Stimulated activated CD4-positive, alpha-beta T cell treated with anti-CD3 and anti-CD28 coated beads, Interleukin-15, amount 100 ng/mL, for 1 hour (primary cell): Measurements from ENCODE around the gene KDM5B.
"Not testable (repeated sequence)": the region's sequence is repeated elsewhere in the genome, so short reads cannot be mapped to it uniquely, and the experiment has no call there.

ENCODE experiments used
- DNase-seq, 2 donors: peaks; one replicate each; pipeline ENCODE4 v3.0.0-alpha.2; 2020; ENCODE audit warnings: low read depth in 1 of 2, low spot score in 1 of 2

KDM5B gene

DNA sequence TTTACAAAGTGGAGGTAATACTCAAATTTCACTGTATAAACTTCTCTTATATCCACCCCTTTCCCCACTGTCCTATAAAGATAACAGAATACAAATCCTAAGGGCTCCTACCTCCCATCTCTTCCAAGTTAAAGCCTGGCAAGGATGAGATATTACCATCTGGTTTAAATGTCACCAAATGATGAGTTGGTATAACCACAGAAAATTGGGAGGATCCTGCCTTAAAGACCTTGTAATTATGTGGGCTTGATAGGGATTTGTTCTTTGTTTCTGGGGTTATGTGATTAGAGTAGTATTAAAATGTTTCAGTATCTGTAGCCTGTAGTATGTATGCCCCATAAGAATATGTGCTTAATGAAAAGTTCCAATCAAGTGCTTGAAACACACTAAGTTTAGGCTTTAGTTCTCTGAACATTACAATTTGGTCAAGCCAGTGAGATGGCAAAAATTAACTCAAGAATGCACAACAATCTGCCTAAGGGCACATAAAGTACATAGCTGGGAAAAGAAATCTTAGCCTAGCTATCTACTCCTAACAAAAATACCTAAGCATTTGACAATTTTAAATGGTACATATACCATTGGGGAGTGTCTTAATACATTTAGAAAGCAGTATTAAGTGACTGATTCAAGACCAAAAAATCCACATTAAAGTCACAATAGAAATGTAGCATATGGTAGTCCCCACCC lies 14.0 kb downstream of the KDM5B start:
- no peak for DNase-seq

GRCh38 chr1:202791077-202791747 lies 17.0 kb downstream of the KDM5B start:
- DNase-seq: no peak

DNA sequence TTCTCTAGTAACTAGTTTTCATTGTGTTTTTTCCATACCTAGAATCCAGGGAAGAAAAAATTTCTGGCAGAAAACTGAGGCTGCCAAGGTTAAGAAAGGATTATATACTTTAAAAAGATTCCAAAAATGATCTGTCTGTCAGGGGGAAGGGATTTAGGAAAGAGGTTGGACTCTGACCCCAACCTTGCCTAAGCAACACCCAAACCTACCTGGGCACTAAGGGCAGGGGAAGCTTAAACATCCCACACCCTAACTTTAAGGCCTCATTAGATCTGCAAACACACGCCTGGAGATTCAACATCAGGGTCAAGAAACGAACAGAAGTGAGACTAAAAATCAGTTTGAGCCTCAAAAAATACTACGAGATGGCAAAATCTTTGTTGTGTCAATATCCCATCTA lies 19.4 kb downstream of the KDM5B start:
- no peak for DNase-seq

- no peak for DNase-seq
Measured at GRCh38 chr1:202786804-202787203, 21.4 kb downstream of the KDM5B start.

DNA sequence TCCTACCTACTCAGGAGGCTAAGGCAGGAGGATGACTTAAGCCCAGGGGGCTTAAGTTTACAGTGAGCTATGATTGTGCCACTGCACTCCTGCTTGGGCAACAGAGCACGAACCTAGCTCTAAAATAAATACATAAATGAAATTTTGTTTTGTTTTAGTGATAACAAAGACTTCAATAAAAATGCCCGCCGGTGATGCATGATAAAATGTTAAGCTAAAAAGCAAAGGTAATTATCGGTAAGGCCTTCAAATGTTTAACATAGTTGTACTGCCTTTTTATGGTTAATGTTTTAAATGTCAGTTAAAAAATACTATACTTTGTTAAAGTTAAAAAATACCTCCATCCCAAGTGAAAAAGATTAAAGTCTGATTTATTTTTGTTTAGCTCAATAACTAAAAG lies 27.0 kb downstream of the KDM5B start:
- no peak for DNase-seq

DNA sequence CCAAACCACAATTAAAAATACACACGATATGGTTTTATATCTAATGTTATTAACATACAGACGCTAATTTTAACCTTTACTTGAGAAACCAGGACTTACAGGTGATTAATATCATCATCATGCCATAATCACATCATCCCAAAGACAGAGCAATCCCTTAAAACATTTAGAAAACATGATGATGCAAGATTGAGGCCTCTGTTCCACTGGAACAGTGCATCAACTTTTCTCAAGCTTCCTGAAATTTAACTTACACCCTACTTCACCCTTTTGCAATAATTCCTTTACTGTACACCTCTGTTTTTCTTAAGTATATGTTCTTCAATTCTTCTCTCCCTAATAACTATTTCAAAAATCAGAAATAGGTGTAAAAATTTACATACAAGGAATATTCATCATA lies 38.1 kb downstream of the KDM5B start:
- DNase-seq: no peak

DNA sequence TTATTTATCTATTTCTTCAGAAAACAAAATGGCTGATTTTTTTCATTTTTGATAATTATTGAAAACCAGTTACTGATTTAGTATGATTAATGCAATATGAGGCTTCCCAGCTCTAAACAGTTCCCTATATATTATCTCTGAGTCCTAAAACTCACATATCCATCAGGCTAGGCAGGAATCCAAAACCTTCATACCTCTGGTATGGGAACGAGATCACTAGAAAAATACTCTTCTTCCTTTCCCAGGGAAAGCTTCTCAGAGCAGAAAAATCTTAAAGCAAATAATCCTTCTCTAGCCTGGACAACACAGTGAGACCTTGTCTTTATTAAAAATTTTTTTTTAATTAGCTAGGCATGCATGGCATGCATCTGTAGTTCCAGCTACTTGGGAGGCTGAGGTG lies 42.5 kb downstream of the KDM5B start:
- no peak for DNase-seq

- DNase-seq: no peak
Measured at GRCh38 chr1:202762019-202762418, 46.2 kb downstream of the KDM5B start.

DNA sequence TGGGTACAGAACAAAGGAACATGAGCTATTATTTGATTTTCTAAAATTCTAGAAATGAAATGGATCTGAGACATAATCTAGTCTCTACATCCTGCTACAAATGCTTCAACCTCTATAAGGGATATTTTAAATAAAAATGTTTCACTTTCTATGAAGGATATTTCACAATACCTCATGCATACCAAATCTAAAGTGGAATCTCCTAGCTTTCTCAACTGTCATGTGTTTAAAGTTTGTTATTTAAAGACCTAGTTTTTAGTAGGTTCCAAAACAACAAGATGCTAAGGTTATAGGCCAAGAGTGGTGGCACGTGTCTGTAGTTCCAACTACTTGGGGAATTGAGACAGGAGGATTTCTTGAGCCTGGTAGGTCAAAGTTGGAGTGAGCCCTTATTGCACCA lies 47.6 kb downstream of the KDM5B start:
- no peak for DNase-seq

DNA sequence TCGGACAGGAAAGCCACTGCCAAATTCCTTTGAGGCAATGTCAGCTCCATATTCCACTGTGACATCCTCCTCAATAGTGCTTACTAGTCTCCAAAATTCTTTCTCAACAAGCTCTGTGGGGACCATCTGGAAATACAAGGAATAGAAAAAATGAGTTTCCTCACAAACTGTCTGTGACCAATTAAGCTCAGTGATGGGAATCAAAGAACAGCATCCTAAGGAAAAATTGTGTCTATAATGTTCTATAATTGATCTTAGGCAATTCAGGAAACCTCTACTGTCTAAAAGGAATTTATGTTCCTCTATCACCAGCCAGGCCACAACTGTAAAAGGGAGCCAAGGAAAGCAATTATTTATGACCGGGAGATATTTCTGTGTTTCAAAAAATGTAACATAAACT lies 51.8 kb downstream of the KDM5B start:
- DNase-seq: no peak

- DNase-seq: no peak
Measured at GRCh38 chr1:202754293-202754692, 53.9 kb downstream of the KDM5B start.

GRCh38 chr1:202752774-202753173 lies 55.4 kb downstream of the KDM5B start:
- DNase-seq: no peak

DNA sequence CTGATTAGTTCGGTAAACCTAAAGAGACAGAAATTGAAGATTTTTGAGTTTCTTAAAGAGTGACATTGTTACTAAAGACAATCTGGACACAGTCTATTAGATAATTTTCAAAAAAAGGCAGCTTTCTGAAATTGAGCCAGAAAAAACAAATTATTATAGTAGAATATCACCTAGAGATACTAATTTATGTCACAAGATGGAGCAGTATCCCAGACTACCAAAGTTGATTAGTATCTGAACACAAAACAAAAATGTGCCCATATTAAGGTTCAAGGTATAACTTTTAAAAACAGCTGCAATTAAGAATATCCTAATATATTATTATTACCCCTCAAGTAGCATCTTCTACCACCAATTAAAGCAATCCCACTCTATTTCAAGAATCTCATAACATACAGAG lies 57.5 kb downstream of the KDM5B start:
- no peak for DNase-seq

DNA sequence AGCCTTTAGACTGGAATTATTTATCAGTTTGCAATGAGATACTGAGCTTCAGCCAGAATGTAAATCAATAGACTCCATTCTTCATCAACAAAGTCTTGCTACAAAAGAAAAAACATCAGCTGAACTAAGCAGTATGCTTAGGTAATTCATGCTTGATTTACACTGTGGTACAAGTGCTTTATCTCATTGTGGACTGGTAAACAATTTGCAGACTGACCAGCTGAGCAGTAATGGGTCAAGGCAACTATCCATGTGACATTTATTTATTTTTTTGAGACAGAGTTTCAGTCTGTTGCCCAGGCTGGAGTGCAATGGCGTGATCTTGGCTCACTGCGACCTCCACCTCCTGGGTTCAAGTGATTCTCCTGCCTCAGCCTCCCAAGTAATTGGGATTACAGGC lies 58.2 kb downstream of the KDM5B start:
- DNase-seq: no peak

DNA sequence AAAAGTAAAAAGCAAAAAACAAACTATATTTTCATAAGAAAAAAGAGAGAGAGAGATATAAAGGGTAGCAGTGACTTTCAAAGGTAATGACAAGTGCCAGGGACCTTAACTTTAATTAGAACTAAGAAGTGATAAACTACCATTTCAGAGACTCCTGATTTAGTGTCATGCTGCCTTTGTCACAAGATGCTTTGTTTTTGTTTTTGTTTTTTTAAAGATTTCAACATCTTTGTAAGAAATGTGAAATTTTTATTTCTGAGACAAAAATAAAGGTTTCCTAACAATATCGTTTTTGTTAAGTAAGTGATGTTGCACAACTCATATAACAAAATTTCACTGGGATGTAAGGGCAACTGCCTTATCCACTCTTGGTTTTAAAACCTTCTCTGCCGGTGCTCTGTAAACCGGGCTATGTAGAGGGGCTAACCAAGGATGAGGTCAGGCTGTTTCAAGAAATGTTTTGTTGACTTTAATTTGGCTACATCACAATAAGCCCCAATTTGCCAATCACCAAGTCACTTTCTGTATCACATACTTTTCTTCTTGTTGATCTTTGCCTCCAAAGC lies 62.8 kb downstream of the KDM5B start:
- DNase-seq: no peak

DNA sequence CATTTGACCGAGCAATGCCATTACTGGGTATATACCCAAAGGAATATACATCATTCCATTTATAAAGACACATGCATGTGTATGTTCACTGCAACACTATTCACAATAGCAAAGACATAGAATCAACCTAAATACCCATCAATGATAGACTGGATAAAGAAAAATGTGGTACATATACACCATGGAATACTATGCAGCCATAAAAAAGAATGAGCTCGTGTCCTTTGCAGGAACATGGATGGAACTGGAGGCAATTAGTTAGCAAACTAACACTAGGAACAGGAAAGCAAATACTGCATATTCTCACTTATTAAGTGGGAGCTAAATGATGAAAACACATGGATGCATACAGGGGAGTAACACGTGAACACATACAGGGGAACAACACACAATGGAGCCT lies 63.5 kb downstream of the KDM5B start:
- not testable (repeated sequence) for DNase-seq

GRCh38 chr1:202742496-202742895 lies 65.7 kb downstream of the KDM5B start:
- DNase-seq: no peak

GRCh38 chr1:202733251-202733650 lies 75.0 kb downstream of the KDM5B start:
- no peak for DNase-seq

DNA sequence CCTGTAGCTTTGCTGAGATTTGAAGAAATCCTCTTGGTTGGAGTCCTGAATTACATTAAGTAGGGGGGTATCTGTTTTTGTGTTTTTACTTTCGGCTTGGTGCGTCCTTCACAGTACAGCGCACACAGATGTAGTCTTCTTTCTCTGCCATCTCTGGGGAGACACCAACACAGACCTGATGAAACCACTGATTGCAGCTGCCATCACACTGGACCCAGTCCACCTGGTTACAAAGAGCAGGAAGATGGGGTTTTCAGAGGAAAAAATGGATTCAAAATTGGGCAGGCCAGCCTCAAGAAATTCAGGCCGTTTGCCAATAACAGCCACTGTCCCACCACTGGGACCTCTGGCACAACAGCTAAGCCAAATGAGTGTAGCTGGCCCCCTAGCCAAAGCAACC lies 79.3 kb downstream of the KDM5B start:
- DNase-seq: no peak

DNA sequence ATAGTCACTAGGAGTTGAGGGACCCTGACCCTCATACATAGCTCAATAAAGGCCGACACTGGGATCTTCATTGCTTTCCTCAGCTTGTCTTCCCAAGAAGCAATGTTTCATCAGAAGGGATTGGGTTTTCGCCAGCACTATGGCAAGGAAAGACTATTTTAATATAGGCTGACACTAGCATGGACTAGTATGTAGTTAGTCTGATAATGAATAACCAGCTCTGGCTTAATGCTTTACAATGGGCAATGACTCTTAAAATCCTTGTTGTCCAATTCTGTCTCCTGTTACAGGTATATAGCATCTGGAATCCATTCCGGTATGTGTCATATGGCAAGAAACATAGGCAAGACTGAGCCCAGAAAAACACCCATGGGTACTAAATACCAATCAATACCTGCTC lies 82.7 kb downstream of the KDM5B start:
- DNase-seq: no peak

DNA sequence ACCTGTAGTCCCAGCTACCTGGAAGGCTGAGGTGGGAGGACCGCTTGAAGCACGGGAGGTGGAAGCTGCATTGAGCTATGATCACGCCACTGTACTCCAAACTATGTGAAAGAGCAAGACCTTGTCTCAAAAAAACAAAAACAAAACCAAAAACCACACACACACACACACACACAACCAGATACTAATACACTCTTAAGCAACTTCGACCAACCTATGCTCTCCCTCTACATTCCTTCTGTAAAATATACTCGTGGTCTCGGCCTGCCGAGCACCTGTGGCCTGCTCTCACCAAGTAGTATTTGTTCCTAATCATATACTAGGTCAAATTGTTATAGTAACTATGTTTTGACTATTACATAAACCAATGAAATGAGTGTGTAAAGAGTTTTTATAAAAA lies 84.5 kb downstream of the KDM5B start:
- DNase-seq: no peak

GRCh38 chr1:202723046-202723445 lies 85.2 kb downstream of the KDM5B start:
- DNase-seq: not testable (repeated sequence)

DNA sequence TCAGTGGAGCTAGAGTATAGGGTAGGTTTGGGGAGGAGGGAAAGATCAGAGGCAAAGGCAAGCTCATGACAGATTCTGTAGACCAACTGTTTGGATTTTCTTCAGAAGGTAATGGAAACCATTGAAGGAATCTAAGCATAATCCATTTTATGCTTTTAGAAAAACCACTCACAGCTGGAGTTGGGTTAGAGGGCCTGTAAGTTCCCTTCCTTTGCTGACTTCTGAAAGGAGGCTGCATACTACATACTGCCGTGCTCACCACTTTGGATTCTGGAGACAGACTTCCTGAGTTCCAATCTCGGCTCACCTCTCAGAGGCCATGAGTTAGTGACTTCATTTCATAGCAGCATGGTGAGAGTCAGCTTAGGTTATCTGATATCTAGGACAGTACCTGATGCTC lies 91.6 kb downstream of the KDM5B start:
- DNase-seq: no peak
